HEK293T (cell line): Measurements from ENCODE around the gene TAF4B.

Source experiments
- BHLHE40 ChIP-seq: fragments of 450-650 bp; IDR thresholded peaks from 2 replicates; pipeline ENCODE4 v1.6.1; 2016; ENCODE audit warnings: mild to moderate bottlenecking, moderate library complexity, borderline replicate concordance
- FOXM1 ChIP-seq: fragments of 450-650 bp; IDR thresholded peaks from 2 replicates; pipeline ENCODE4 v1.6.1; 2017; ENCODE audit warnings: mild to moderate bottlenecking, borderline replicate concordance
- TARDBP ChIP-seq: fragments of 450-650 bp; IDR thresholded peaks from 2 replicates; pipeline ENCODE4 v1.6.1; 2016

- TF ChIP-seq FOXM1 (no peak), TARDBP (no peak), BHLHE40 (no peak)
These were observed 181.7 kb downstream of the TAF4B start for GRCh38 chr18:26407736-26408601.
